ENCODE data around the gene SMAD6. TPM values are rescaled to one million over a fixed set of nuclear protein-coding genes. Genes with fewer than 3 reads are reported as not detected.

SMAD6 gene
- total RNA-seq, 1 experiment from 2014 or later = 6.6 TPM

DNA sequence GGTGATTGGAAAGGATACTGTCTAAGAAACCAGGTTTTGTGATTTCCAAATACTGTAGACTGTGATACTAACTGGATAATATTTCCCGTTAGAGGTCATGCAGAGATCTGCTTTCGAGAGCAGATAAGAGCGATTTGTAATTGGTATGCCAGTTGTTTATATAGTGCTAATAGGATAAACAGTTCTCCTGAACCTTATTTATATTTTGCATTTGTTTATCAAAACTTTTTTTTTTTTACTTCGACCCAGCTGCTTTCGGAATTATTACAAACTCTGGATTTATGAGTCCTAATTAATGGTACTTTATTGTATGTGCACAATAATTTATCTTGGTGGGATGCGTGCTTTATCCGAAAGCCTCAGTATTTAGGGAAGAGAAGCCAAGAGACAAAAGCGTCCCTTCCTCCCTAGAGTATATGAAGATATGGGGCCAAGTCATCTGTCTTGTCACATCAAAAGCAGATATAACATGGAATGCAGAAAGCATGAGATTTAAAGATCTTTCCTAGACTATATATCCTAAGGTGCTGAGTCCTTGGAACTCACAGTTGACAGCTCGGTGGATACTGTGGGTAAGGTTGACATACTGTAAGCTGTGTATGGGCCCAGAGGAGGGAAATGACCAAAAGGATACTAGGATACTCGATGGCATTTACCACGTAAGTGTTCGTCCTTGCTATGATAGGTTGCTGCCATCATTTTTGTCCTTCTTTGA lies 62.2 kb downstream of the SMAD6 start:
- Histone ChIP-seq H4K20me1 (ENCODE audit: insufficient read depth) (no peaks in the 10 kb centered on the region), H3K4me1 (ENCODE audit: control insufficient read depth in 1 of 2, insufficient read depth in 2 of 2, low read length in 2 of 2) (peaks cover 78% of the 10 kb centered on the region in 2 experiments), H3K9me3 (ENCODE audit: control insufficient read depth in 1 of 2, insufficient read depth in 1 of 2, low read depth in 1 of 2, low read length in 2 of 2) (no peaks in the 10 kb centered on the region), H3K79me2 (ENCODE audit: insufficient read depth, low read length) (no peaks in the 10 kb centered on the region), H3K4me2 (ENCODE audit: low read length) (no peak overlapping the region; the same call in 1 of the 2 replicates), H3K4me3 (replicated peaks in 1 of 2; ENCODE audit: low read depth in 1 of 2, low read length in 2 of 2) (no peak overlapping the region), H3K27ac (ENCODE audit: low read depth, low read length) (no peak overlapping the region), H3K9me2 (ENCODE audit: insufficient read depth) (no peaks in the 10 kb centered on the region), H2AFZ (ENCODE audit: low read depth, low read length, poor library complexity, severe bottlenecking) (no peak overlapping the region), H3K36me3 (ENCODE audit: control insufficient read depth in 1 of 2, insufficient read depth in 2 of 2, low read length in 2 of 2) (no peaks in the 10 kb centered on the region), H3K27me3 (ENCODE audit: insufficient read depth, low read length) (no peaks in the 10 kb centered on the region), H3K9ac (ENCODE audit: low read length) (no peak overlapping the region)
- DNase-seq (ENCODE audit: low read depth, low spot score) = no peak
- no peak for ATAC-seq
- POLR2A ChIA-PET = no interaction called here
- intact Hi-C loops (cut with micrococcal nuclease) = no loop called here
- CTCF ChIA-PET = interaction anchor here (1.2 to 1.4 kb wide), 2 partner anchors 87 kb away, joined by 3 read pairs; no protein-coding TSS in a partner anchor
- no peak for TF ChIP-seq POLR2A (IDR thresholded peaks at IDR 0.05; ENCODE audit: borderline replicate concordance, extremely low read depth, insufficient read depth, insufficient read length)
- TF ChIP-seq, protein P1, sequence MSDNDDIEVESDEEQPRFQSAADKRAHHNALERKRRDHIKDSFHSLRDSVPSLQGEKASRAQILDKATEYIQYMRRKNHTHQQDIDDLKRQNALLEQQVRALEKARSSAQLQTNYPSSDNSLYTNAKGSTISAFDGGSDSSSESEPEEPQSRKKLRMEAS (IDR thresholded peaks at IDR 0.05) = no peak
- no peak for TF ChIP-seq RAD21 (IDR thresholded peaks at IDR 0.05; ENCODE audit: low read depth)
- TF ChIP-seq ELF1 (IDR thresholded peaks at IDR 0.05; ENCODE audit: borderline replicate concordance, low read depth) = no peak
- TF ChIP-seq CEBPB (IDR thresholded peaks at IDR 0.05; ENCODE audit: low read depth) = no peak
- TF ChIP-seq, protein P2, sequence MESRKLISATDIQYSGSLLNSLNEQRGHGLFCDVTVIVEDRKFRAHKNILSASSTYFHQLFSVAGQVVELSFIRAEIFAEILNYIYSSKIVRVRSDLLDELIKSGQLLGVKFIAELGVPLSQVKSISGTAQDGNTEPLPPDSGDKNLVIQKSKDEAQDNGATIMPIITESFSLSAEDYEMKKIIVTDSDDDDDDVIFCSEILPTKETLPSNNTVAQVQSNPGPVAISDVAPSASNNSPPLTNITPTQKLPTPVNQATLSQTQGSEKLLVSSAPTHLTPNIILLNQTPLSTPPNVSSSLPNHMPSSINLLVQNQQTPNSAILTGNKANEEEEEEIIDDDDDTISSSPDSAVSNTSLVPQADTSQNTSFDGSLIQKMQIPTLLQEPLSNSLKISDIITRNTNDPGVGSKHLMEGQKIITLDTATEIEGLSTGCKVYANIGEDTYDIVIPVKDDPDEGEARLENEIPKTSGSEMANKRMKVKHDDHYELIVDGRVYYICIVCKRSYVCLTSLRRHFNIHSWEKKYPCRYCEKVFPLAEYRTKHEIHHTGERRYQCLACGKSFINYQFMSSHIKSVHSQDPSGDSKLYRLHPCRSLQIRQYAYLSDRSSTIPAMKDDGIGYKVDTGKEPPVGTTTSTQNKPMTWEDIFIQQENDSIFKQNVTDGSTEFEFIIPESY (IDR thresholded peaks at IDR 0.05; ENCODE audit: extremely low read depth, insufficient replicate concordance, low read length) = no peak
- no peak for TF ChIP-seq EZH2phosphoT487 (IDR thresholded peaks at IDR 0.05; ENCODE audit: borderline replicate concordance)
- no peak for TF ChIP-seq JUND (IDR thresholded peaks at IDR 0.05)
- BruUV-seq (replicated peaks) = no TSS peak
- RAD21 ChIA-PET (ENCODE audit: low non-redundant PET in 1 of 2, low total read pairs in 2 of 2, uncharacterized antibody in 2 of 2, unreplicated experiment in 2 of 2) = no interaction called here

Measured in HCT116 (cell line).